Astrocyte (in vitro differentiated cells and primary cell): ENCODE data around the gene HNF4A.

ENCODE experiments used
- EZH2 ChIP-seq: IDR thresholded peaks from 2 replicates; pipeline ENCODE4 v1.6.1; 2012; ENCODE audit warnings: mild to moderate bottlenecking, low read length, inconsistent platforms; ENCODE audit not compliant: insufficient read depth
- TF ChIP-seq, protein P1 (sequence below): IDR thresholded peaks from 2 replicates; pipeline ENCODE4 v1.5.1; 2011; ENCODE audit warnings: low read depth, mild to moderate bottlenecking, inconsistent platforms, low read length, moderate library complexity; ENCODE audit not compliant: insufficient read depth

DNA sequence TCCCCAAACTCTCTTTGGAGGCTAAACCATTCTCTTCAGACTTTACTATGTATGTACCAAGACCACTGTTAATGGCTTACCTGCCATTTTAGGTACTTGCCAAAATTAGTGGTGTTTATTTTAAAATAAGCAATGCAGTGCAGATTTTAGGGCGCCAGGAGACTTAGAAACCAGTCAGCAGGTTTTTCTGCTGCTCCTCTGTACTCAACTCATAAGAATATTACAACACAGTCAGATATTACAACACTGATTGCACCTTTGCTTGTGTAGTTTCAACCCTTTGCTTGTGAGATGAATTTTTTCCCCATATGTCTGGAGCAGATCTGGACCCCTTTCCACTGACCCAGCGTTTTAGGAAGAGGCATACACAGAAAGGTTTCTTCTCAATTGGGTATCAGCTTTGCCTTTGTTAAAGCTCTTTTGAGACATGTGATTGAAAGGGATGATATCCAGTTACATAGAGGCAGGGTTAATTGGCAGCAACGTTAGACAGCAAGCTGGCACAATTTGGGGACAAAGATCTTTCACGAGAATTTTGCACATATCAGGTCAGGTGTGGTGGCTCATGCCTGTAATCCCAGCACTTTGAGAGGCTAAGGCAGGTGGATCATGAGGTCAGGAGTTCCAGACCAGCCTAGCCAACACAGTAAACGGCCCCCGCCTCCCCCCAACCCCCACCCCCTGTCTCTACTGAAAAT is 126.4 kb downstream of the HNF4A start:
- TF ChIP-seq, protein P1, sequence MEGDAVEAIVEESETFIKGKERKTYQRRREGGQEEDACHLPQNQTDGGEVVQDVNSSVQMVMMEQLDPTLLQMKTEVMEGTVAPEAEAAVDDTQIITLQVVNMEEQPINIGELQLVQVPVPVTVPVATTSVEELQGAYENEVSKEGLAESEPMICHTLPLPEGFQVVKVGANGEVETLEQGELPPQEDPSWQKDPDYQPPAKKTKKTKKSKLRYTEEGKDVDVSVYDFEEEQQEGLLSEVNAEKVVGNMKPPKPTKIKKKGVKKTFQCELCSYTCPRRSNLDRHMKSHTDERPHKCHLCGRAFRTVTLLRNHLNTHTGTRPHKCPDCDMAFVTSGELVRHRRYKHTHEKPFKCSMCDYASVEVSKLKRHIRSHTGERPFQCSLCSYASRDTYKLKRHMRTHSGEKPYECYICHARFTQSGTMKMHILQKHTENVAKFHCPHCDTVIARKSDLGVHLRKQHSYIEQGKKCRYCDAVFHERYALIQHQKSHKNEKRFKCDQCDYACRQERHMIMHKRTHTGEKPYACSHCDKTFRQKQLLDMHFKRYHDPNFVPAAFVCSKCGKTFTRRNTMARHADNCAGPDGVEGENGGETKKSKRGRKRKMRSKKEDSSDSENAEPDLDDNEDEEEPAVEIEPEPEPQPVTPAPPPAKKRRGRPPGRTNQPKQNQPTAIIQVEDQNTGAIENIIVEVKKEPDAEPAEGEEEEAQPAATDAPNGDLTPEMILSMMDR, result no peak
- no peak for TF ChIP-seq EZH2
